K562 (cell line): Measurements from ENCODE around the gene RTF2. TPM values are rescaled to one million over a fixed set of nuclear protein-coding genes. Genes with fewer than 3 reads are reported as not detected.
"Not testable (repeated sequence)": the region's sequence is repeated elsewhere in the genome, so short reads cannot be mapped to it uniquely, and the experiment has no call there.

Experiments used
- ATAC-seq: fragments of 200-7000 bp; cut with Tn5 transposase; 3 replicates; pipeline ENCODE4 v1.9.1; 2020; ENCODE audit warnings: moderate library complexity
- BruUV-seq: library from RNA; stranded (reverse); fragments of 400-500 nt; replicated peaks from 2 replicates; lab custom pipeline; 2021; lab: Mats Ljungman, UMichigan
- CTCF ChIA-PET: fragments of 300-600 bp; formaldehyde crosslinking; extraction: SDS; loops from one replicate; lab custom pipeline; 2021; ENCODE audit warnings: low intra/inter-chr PET ratio; lab: Yijun Ruan, JAX
- POLR2A ChIA-PET: fragments of 300-600, 350-650 bp; sonication (Branson Sonifier 250); formaldehyde crosslinking; extraction: SDS; loops from one replicate; lab custom pipeline; 2021; ENCODE audit warnings: antibody characterized with exemption, inconsistent platforms; lab: Yijun Ruan, JAX
- DNase-seq, 4 experiments: peaks; one replicate each; pipeline versions ENCODE4 v3.0.0 to v3.0.0-alpha.2; 2011 to 2018; ENCODE audit warnings: low spot score in 3 of 4, mixed read lengths in 3 of 4; ENCODE audit errors: extremely low read depth in 1 of 4
- FAIRE-seq: peaks from 2 replicates; lab custom pipeline; 2011; peaks lifted over from hg19 to GRCh38; lab: Jason Lieb, UNC
- H2AFZ ChIP-seq: 2 replicates; pipeline ENCODE4 v1.6.0; 2011; ENCODE audit warnings: low read depth, low read length, control low read depth, inconsistent platforms
- H3K27ac ChIP-seq: fragments of 200-600 bp; 3 replicates; pipeline ENCODE4 v1.8.0; 2011; ENCODE audit warnings: low read depth, mild to moderate bottlenecking, control low read depth, inconsistent platforms, low read length, moderate library complexity, mixed read lengths; ENCODE audit errors: extremely low read depth
- H3K27me3 ChIP-seq, 2 experiments: fragments of 300-600 bp in 1 of 2; 2 replicates in 1 of 2; 3 replicates in 1 of 2; pipeline versions ENCODE4 v1.6.0 to v1.8.0; 2011; ENCODE audit warnings: inconsistent platforms in 2 of 2, low read length in 2 of 2, mild to moderate bottlenecking in 1 of 2, mixed read lengths in 1 of 2, moderate library complexity in 1 of 2; ENCODE audit not compliant: control insufficient read depth in 2 of 2, insufficient read depth in 2 of 2
- H3K36me3 ChIP-seq: fragments of 300-600 bp; 3 replicates; pipeline ENCODE4 v1.8.0; 2011; ENCODE audit warnings: mild to moderate bottlenecking, low read length, inconsistent platforms; ENCODE audit not compliant: control insufficient read depth, insufficient read depth
- H3K4me1 ChIP-seq, 2 experiments: fragments of 200-600 bp in 1 of 2; replicated peaks in 1 of 2; 2 replicates in 1 of 2; 3 replicates in 1 of 2; pipeline versions ENCODE4 v1.5.1 to v1.8.0; 2011; ENCODE audit warnings: inconsistent platforms in 2 of 2, low read length in 2 of 2, mild to moderate bottlenecking in 1 of 2, mixed read lengths in 1 of 2, moderate library complexity in 1 of 2; ENCODE audit not compliant: control insufficient read depth in 2 of 2, insufficient read depth in 2 of 2
- H3K4me2 ChIP-seq: 2 replicates; pipeline ENCODE4 v1.6.1; 2011; ENCODE audit warnings: low read length, control low read depth, inconsistent platforms, mixed read lengths; ENCODE audit not compliant: insufficient read depth
- H3K4me3 ChIP-seq: fragments of 200-600 bp; sonication (generic), shearing (Covaris generic); 2 replicates; pipeline ENCODE4 v1.5.1; 2016; ENCODE audit warnings: control low read depth, inconsistent platforms
- H3K79me2 ChIP-seq: fragments of 200-600 bp; 3 replicates; pipeline ENCODE4 v1.8.0; 2011; ENCODE audit warnings: low read length, inconsistent platforms; ENCODE audit not compliant: control insufficient read depth, insufficient read depth
- H3K9ac ChIP-seq, 2 experiments: 2 replicates each; pipeline versions ENCODE4 v1.6.0 to v1.6.1; 2011; ENCODE audit warnings: low read depth in 2 of 2, low read length in 2 of 2, control low read depth in 1 of 2, inconsistent platforms in 1 of 2, mild to moderate bottlenecking in 1 of 2, mixed read lengths in 1 of 2; ENCODE audit not compliant: insufficient read depth in 1 of 2
- H3K9me1 ChIP-seq: one replicate; pipeline ENCODE4 v1.6.0; 2011; ENCODE audit warnings: inconsistent platforms, mild to moderate bottlenecking, low read length, moderate library complexity; ENCODE audit not compliant: control insufficient read depth, insufficient read depth
- H3K9me3 ChIP-seq: replicated peaks from 2 replicates; pipeline ENCODE4 v1.5.1; 2011; ENCODE audit warnings: low read depth, low read length, inconsistent platforms; ENCODE audit not compliant: control insufficient read depth, insufficient read depth
- H4K20me1 ChIP-seq: replicated peaks from 2 replicates; pipeline ENCODE4 v1.6.1; 2011; ENCODE audit warnings: low read length, inconsistent platforms, mixed read lengths; ENCODE audit not compliant: control insufficient read depth, insufficient read depth
- RBM34 ChIP-seq: fragments of 200-400 bp; formaldehyde crosslinking; IDR thresholded peaks from 2 replicates; pipeline ENCODE4 v1.6.1; 2018; ENCODE audit warnings: low read length, borderline replicate concordance; ENCODE audit not compliant: insufficient read depth
- YY1 ChIP-seq, 3 experiments: IDR thresholded peaks; 2 replicates each; pipeline ENCODE4 v1.6.1; 2011; ENCODE audit warnings: low read length in 2 of 3, mild to moderate bottlenecking in 2 of 3, moderate library complexity in 2 of 3, borderline replicate concordance in 1 of 3, control low read depth in 1 of 3, low read depth in 1 of 3; ENCODE audit not compliant: insufficient read depth in 3 of 3, insufficient replicate concordance in 2 of 3, control insufficient read depth in 1 of 3, insufficient read length in 1 of 3; ENCODE audit errors: extremely low read depth in 1 of 3
- ZBTB12 ChIP-seq: fragments of 250-450 bp; sonication (Bioruptor Pico); IDR thresholded peaks from 2 replicates; pipeline ENCODE4 v1.4.0; 2020
- ZKSCAN1 ChIP-seq: fragments of 150-350 bp; IDR thresholded peaks from 2 replicates; pipeline ENCODE4 v1.6.1; 2016; ENCODE audit warnings: low read depth, low read length
- ZNF184 ChIP-seq: sonication (generic); formaldehyde crosslinking; IDR thresholded peaks from 2 replicates; pipeline ENCODE4 v1.5.0; 2020; ENCODE audit warnings: missing genetic modification reagents
- WGBS: fragments of 100-300 bp; shearing (Covaris generic); methylation state at CpG from one replicate; pipeline ENCODE4 v1.1.6; 2016; ENCODE audit warnings: low coverage, mixed read lengths; ENCODE audit not compliant: insufficient coverage; ENCODE audit errors: missing lambda C conversion rate; 5-methylcytosine and 5-hydroxymethylcytosine counted together
- in situ Hi-C: fragments of 300-500 bp; cut with MboI; formaldehyde crosslinking; loops from 4 replicates; pipeline ENCODE4 v1.15.0; 2018; ENCODE audit warnings: inconsistent platforms, mixed read lengths
- intact Hi-C: fragments of 100-400 bp; cut with micrococcal nuclease; formaldehyde crosslinking; loops from 2 replicates; pipeline ENCODE4 v1.14.2; 2022
- polyA plus RNA-seq, 8 experiments: library from polyadenylated mRNA; depleted of rRNA in 4 of 8; stranded (reverse) in 5 of 8; unstranded in 3 of 8; fragments of >200 nt; fragmentation: Nextera tagmentation in 2 of 8; fragmentation: Illumina TruSeq in 1 of 8; extraction: Ambion mirVana in 2 of 8; extraction: Trizol in 1 of 8; gene quantifications; 2 replicates each; pipeline versions ENCODE4 v1.2.1 to v1.2.3, GENCODE V29; 2011 to 2014; ENCODE audit warnings: inconsistent platforms in 1 of 8, missing spikeins in 1 of 8
- total RNA-seq, 7 experiments: library from RNA; depleted of rRNA in 6 of 7; stranded (reverse); fragments of >200 nt in 6 of 7; fragmentation: Illumina TruSeq in 2 of 7; extraction: Trizol in 2 of 7; gene quantifications; 2 replicates each; pipeline versions ENCODE4 v1.2.1 to v1.2.3, GENCODE V29; 2011 to 2021; ENCODE audit warnings: low replicate concordance in 1 of 7

RTF2 gene
- total and polyA plus RNA-seq, 9 of the 15 experiments (the other 6 are each of a cell fraction or from before 2014, with no cell fraction given): 67.0 to 177 (median 84.9) TPM

GRCh38 chr20:56558968-56559367 lies 90.5 kb downstream of the RTF2 start:
- Histone ChIP-seq H3K79me2 (no peaks in the 10 kb centered on the region), H3K9me1 (no peaks in the 10 kb centered on the region), H2AFZ (no peak overlapping the region)
- intact Hi-C loops: loop anchor here (10.0 kb wide), 1 partner anchor 786 kb away; no protein-coding TSS in a partner anchor
- ATAC-seq (no peak), DNase-seq (no peak), FAIRE-seq (no peak)
- ChIA-PET CTCF (no interaction called here), POLR2A (no interaction called here)
- TF ChIP-seq ZNF184 (CRISPR knock-in tag): no peak
- no peak for TF ChIP-seq ZBTB12
- no peak for TF ChIP-seq ZKSCAN1
- TF ChIP-seq RBM34: no peak
- TF ChIP-seq YY1 (IDR thresholded peaks at IDR 0.05; ENCODE audit: borderline replicate concordance in 1 of 3, control insufficient read depth in 1 of 3, extremely low read depth in 1 of 3, insufficient read depth in 3 of 3, insufficient read length in 1 of 3, insufficient replicate concordance in 2 of 3, low read depth in 1 of 3, low read length in 2 of 3): no peak
- TF ChIP-seq, all 486 proteins: peak for 0
- in situ Hi-C loops: no loop called here
- WGBS: 1% methylated on average over 6 of the region's 6 CpGs
- Histone ChIP-seq H3K4me2 (no peak overlapping the region), H3K4me1 (peaks cover 0 to 6% of the 10 kb centered on the region in 2 experiments; a peak in 1 of 5 replicates), H3K4me3 (no peak overlapping the region), H3K9ac (no peak overlapping the region), H3K27me3 (peaks cover 11 to 34% of the 10 kb centered on the region in 2 experiments; a peak in 4 of 5 replicates), H3K36me3 (no peaks in the 10 kb centered on the region), H3K27ac (no peak overlapping the region; the same call in 2 of the 3 replicates), H4K20me1 (no peaks in the 10 kb centered on the region), H3K9me3 (no peaks in the 10 kb centered on the region)
- no TSS peak for BruUV-seq

GRCh38 chr20:56564526-56564925 lies 96.1 kb downstream of the RTF2 start:
- CTCF ChIA-PET, intact Hi-C loops, H3K79me2 ChIP-seq, H3K9me1 ChIP-seq, H4K20me1 ChIP-seq, POLR2A ChIA-PET, H3K9me3 ChIP-seq, ATAC-seq, FAIRE-seq, H3K9ac ChIP-seq, H3K4me2 ChIP-seq, H2AFZ ChIP-seq, DNase-seq, BruUV-seq, H3K4me1 ChIP-seq, H3K36me3 ChIP-seq, in situ Hi-C loops, H3K4me3 ChIP-seq, H3K27ac ChIP-seq: not testable (repeated sequence)
- 3% methylated on average over 6 of the region's 6 CpGs for WGBS
- peaks cover 11 to 16% of the 10 kb centered on the region in 2 experiments; a peak in 2 of 5 replicates for H3K27me3 ChIP-seq
